Neural progenitor cell (in vitro differentiated cells): ENCODE measurements around the gene TLCD5.

Experiments used
- CTCF ChIP-seq: fragments of 200-600 bp; sonication (generic); IDR thresholded peaks from 2 replicates; pipeline ENCODE4 v1.5.1; 2017; ENCODE audit warnings: antibody characterized with exemption, mild to moderate bottlenecking
- EZH2 ChIP-seq: fragments of 200-600 bp; sonication (generic); IDR thresholded peaks from 2 replicates; pipeline ENCODE4 v1.6.1; 2017; ENCODE audit warnings: antibody characterized with exemption, mild to moderate bottlenecking, moderate library complexity
- EZH2phosphoT487 ChIP-seq: fragments of 200-600 bp; sonication (generic); IDR thresholded peaks from 2 replicates; pipeline ENCODE4 v1.6.1; 2017; ENCODE audit warnings: antibody characterized with exemption

- TF ChIP-seq CTCF (peak; percentile 41), EZH2 (no peak), EZH2phosphoT487 (no peak)
Measured at GRCh38 chr11:120306519-120307242, 18.4 kb upstream of the TLCD5 start.
